HCT116 (cell line): ENCODE measurements around the gene TGOLN2. TPM values are rescaled to one million over a fixed set of nuclear protein-coding genes. Genes with fewer than 3 reads are reported as not detected.
A peak's percentile ranks its signal among the peaks of the same experiment; 100 is the strongest.

ENCODE experiments used
- ATAC-seq: fragments of 200-7000 bp; cut with Tn5 transposase; 2 replicates; pipeline ENCODE4 v1.9.1; 2020; ENCODE audit warnings: mild to moderate bottlenecking, moderate library complexity
- BruUV-seq: library from RNA; stranded (reverse); fragments of 400-500 nt; replicated peaks from 2 replicates; lab custom pipeline; 2021; lab: Mats Ljungman, UMichigan
- CTCF ChIA-PET: fragments of 300-600 bp; sonication (Branson Sonifier 250); formaldehyde crosslinking; loops from one replicate; lab custom pipeline; 2021; ENCODE audit warnings: antibody characterized with exemption; lab: Charles Lee
- POLR2A ChIA-PET: fragments of 300-600, 350-600 bp; sonication (Branson Sonifier 250); formaldehyde crosslinking; loops from one replicate; lab custom pipeline; 2021; ENCODE audit warnings: antibody characterized with exemption; lab: Charles Lee
- RAD21 ChIA-PET, 2 experiments: fragments of 300-600 bp; sonication (Branson Sonifier 250); formaldehyde crosslinking; loops; one replicate each; lab custom pipeline; 2023; ENCODE audit warnings: low total read pairs in 2 of 2; ENCODE audit not compliant: uncharacterized antibody in 2 of 2, unreplicated experiment in 2 of 2, low non-redundant PET in 1 of 2; lab: Charles Lee
- DNase-seq: peaks from one replicate; pipeline ENCODE4 v3.0.0-alpha.2; 2010; ENCODE audit warnings: low read depth, low spot score
- H2AFZ ChIP-seq: fragments of 200-600 bp; shearing (Covaris generic), sonication (generic); 2 replicates; pipeline ENCODE4 v1.6.1; 2017; ENCODE audit warnings: low read depth, mixed run types, mixed read lengths, antibody characterized with exemption, low read length; ENCODE audit not compliant: poor library complexity, severe bottlenecking
- H3K27ac ChIP-seq: 2 replicates; pipeline ENCODE4 v1.5.1; 2012; ENCODE audit warnings: low read depth, low read length
- H3K27me3 ChIP-seq: fragments of 200-600 bp; sonication (generic); 2 replicates; pipeline ENCODE4 v1.6.1; 2016; ENCODE audit warnings: mixed run types, low read length, mixed read lengths; ENCODE audit not compliant: insufficient read depth
- H3K36me3 ChIP-seq, 2 experiments: fragments of 200-500 bp in 1 of 2; fragments of 200-600 bp in 1 of 2; sonication (Bioruptor generic) in 1 of 2; sonication (generic) in 1 of 2; 2 replicates each; pipeline versions ENCODE4 v1.5.1 to v1.6.1; 2014 to 2016; ENCODE audit warnings: low read length in 2 of 2, inconsistent platforms in 1 of 2, mixed read lengths in 1 of 2, mixed run types in 1 of 2; ENCODE audit not compliant: insufficient read depth in 2 of 2, control insufficient read depth in 1 of 2
- H3K4me1 ChIP-seq, 2 experiments: fragments of 200-600 bp in 1 of 2; sonication (generic) in 1 of 2; 2 replicates each; pipeline versions ENCODE4 v1.5.1 to v1.6.1; 2012 to 2017; ENCODE audit warnings: low read length in 2 of 2, inconsistent platforms in 1 of 2, mild to moderate bottlenecking in 1 of 2, mixed read lengths in 1 of 2, mixed run types in 1 of 2, moderate library complexity in 1 of 2; ENCODE audit not compliant: insufficient read depth in 2 of 2, control insufficient read depth in 1 of 2
- H3K4me2 ChIP-seq: fragments of 200-600 bp; sonication (generic); 2 replicates; pipeline ENCODE4 v1.6.1; 2017; ENCODE audit warnings: mixed run types, low read length, mixed read lengths
- H3K4me3 ChIP-seq, 2 experiments: fragments of 200-600 bp in 1 of 2; sonication (generic) in 1 of 2; replicated peaks in 1 of 2; 2 replicates each; pipeline ENCODE4 v1.5.1; 2011 to 2016; ENCODE audit warnings: low read length in 2 of 2, control low read depth in 1 of 2, low read depth in 1 of 2, mild to moderate bottlenecking in 1 of 2, mixed read lengths in 1 of 2, mixed run types in 1 of 2
- H3K79me2 ChIP-seq: fragments of 200-600 bp; sonication (generic); 2 replicates; pipeline ENCODE4 v1.6.1; 2017; ENCODE audit warnings: mild to moderate bottlenecking, mixed run types, low read length, moderate library complexity, mixed read lengths; ENCODE audit not compliant: insufficient read depth
- H3K9ac ChIP-seq: fragments of 200-600 bp; sonication (generic); 2 replicates; pipeline ENCODE4 v1.6.1; 2016; ENCODE audit warnings: low read length, mixed read lengths
- H3K9me2 ChIP-seq: fragments of 200-600 bp; sonication (generic), shearing (Covaris generic); 2 replicates; pipeline ENCODE4 v1.6.1; 2017; ENCODE audit warnings: mixed run types, mild to moderate bottlenecking, moderate library complexity; ENCODE audit not compliant: insufficient read depth
- H3K9me3 ChIP-seq, 2 experiments: fragments of 200-500 bp in 1 of 2; fragments of 200-600 bp in 1 of 2; sonication (Bioruptor generic) in 1 of 2; sonication (generic) in 1 of 2; 2 replicates each; pipeline ENCODE4 v1.6.1; 2014 to 2017; ENCODE audit warnings: low read length in 2 of 2, mixed read lengths in 2 of 2, inconsistent platforms in 1 of 2, low read depth in 1 of 2, mild to moderate bottlenecking in 1 of 2, mixed run types in 1 of 2, moderate library complexity in 1 of 2; ENCODE audit not compliant: control insufficient read depth in 1 of 2, insufficient read depth in 1 of 2
- H4K20me1 ChIP-seq: fragments of 200-600 bp; sonication (generic), shearing (Covaris generic); 2 replicates; pipeline ENCODE4 v1.6.1; 2017; ENCODE audit warnings: mixed run types, mild to moderate bottlenecking, moderate library complexity; ENCODE audit not compliant: insufficient read depth
- EGR1 ChIP-seq: IDR thresholded peaks from 2 replicates; pipeline ENCODE4 v1.6.1; 2012; ENCODE audit warnings: low read depth
- ELF1 ChIP-seq: IDR thresholded peaks from 2 replicates; pipeline ENCODE4 v1.6.1; 2012; ENCODE audit warnings: low read depth, borderline replicate concordance
- EZH2phosphoT487 ChIP-seq: fragments of 200-600 bp; IDR thresholded peaks from 2 replicates; pipeline ENCODE4 v1.6.1; 2018; ENCODE audit warnings: antibody characterized with exemption, borderline replicate concordance
- MAX ChIP-seq: IDR thresholded peaks from 2 replicates; pipeline ENCODE4 v1.6.1; 2012
- POLR2A ChIP-seq: IDR thresholded peaks from 2 replicates; pipeline ENCODE4 v1.7.0; 2011; ENCODE audit warnings: borderline replicate concordance; ENCODE audit not compliant: insufficient read depth, insufficient read length; ENCODE audit errors: extremely low read depth
- POLR2AphosphoS5 ChIP-seq: IDR thresholded peaks from 2 replicates; pipeline ENCODE4 v1.6.1; 2011; ENCODE audit warnings: mild to moderate bottlenecking, low read depth, low read length, moderate library complexity
- ZBTB33 ChIP-seq: IDR thresholded peaks from 2 replicates; pipeline ENCODE4 v1.6.1; 2011; ENCODE audit warnings: mild to moderate bottlenecking, low read length, moderate library complexity; ENCODE audit not compliant: insufficient replicate concordance; ENCODE audit errors: extremely low read depth
- intact Hi-C: fragments of 100-400 bp; cut with micrococcal nuclease; formaldehyde crosslinking; loops from 2 replicates; pipeline ENCODE4 v1.10.0; 2022
- total RNA-seq: library from RNA; stranded (reverse); gene quantifications from one replicate; pipeline ENCODE4 v1.2.1, GENCODE V29; 2021; ENCODE audit not compliant: unreplicated experiment
- TF ChIP-seq, protein P1 (sequence below), 3 experiments: fragments of 200-600 bp in 1 of 3; sonication (generic) in 1 of 3; IDR thresholded peaks in 2 of 3; conservative IDR thresholded peaks in 1 of 3; 2 replicates each; pipeline ENCODE4 v1.5.1; 2012 to 2017; ENCODE audit warnings: low read depth in 2 of 3, low read length in 2 of 3, antibody characterized with exemption in 1 of 3, borderline replicate concordance in 1 of 3, control low read depth in 1 of 3, mild to moderate bottlenecking in 1 of 3, mixed read lengths in 1 of 3, mixed run types in 1 of 3, moderate library complexity in 1 of 3; ENCODE audit not compliant: insufficient read depth in 1 of 3
- TF ChIP-seq, protein P2 (sequence below): IDR thresholded peaks from 2 replicates; pipeline ENCODE4 v1.6.1; 2012

Gene TGOLN2
- total RNA-seq, 1 experiment from 2014 or later, result 43.2 TPM

DNA sequence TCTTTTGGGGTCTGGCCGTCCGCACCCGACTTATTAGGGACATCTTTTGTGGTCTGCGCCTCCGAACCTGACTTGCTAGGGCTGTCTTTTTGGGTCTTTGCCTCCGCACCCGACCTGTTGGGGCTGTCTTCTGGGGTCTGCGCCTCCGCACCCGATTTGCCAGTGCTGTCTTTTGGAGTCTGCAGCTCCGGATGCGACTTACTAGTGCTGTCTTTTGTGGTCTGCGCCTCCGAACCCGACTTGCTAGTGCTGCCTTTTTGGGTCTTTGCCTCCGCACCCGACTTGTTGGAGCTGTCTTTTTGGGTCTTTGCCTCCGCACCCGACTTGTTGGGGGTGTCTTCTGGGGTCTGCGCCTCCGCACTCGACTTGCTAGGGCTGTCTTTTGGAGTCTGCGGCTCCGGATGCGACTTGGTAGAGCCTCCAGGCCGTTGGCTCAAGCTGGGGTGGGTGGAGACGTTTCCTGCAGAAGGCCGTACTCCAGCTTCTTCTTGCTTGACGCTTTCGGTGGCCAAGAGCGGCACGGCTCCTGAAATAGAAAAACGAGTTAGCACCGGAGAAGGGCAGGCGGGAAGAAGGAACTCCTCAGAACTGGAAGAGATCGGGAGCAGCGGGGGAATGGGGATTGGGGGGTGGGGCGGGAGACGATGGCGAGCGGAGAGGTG is 498 bp downstream of the TGOLN2 start:
- DNase-seq (no peak), ATAC-seq (peak; percentile 18)
- TSS peak; percentile 55 for BruUV-seq
- H3K9me2 ChIP-seq, result no peaks in the 10 kb centered on the region
- no peak overlapping the region for H2AFZ ChIP-seq
- ChIA-PET POLR2A (interaction anchor here (0.6 to 1.4 kb wide), 7 partner anchors 12 to 692 kb away, joined by 3 to 6 read pairs (median 4); partner anchors contain the start of genes ELMOD3, MAT2A and RETSAT), CTCF (interaction anchor here (1.0 kb wide), 1 partner anchor 27 kb away, joined by 4 read pairs; no protein-coding TSS in a partner anchor), RAD21 (no interaction called here)
- H3K79me2 ChIP-seq, result peaks cover 48% of the 10 kb centered on the region
- no peaks in the 10 kb centered on the region for H3K9me3 ChIP-seq
- peaks cover 10 to 21% of the 10 kb centered on the region in 2 experiments for H3K4me1 ChIP-seq
- H3K9ac ChIP-seq, result peak overlapping the region; percentile 86
- peak overlapping the region; percentile 90 for H3K4me2 ChIP-seq
- H3K27me3 ChIP-seq, result no peaks in the 10 kb centered on the region
- H3K4me3 ChIP-seq, result peak overlapping the region; percentile 89 to 96
- peak overlapping the region; percentile 76 for H3K27ac ChIP-seq
- no peak for TF ChIP-seq ZBTB33
- TF ChIP-seq EGR1, result no peak
- no peak for TF ChIP-seq MAX
- TF ChIP-seq, protein P1, sequence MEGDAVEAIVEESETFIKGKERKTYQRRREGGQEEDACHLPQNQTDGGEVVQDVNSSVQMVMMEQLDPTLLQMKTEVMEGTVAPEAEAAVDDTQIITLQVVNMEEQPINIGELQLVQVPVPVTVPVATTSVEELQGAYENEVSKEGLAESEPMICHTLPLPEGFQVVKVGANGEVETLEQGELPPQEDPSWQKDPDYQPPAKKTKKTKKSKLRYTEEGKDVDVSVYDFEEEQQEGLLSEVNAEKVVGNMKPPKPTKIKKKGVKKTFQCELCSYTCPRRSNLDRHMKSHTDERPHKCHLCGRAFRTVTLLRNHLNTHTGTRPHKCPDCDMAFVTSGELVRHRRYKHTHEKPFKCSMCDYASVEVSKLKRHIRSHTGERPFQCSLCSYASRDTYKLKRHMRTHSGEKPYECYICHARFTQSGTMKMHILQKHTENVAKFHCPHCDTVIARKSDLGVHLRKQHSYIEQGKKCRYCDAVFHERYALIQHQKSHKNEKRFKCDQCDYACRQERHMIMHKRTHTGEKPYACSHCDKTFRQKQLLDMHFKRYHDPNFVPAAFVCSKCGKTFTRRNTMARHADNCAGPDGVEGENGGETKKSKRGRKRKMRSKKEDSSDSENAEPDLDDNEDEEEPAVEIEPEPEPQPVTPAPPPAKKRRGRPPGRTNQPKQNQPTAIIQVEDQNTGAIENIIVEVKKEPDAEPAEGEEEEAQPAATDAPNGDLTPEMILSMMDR (IDR thresholded peaks at IDR 0.05 in 2 of 3, conservative IDR thresholded peaks at IDR 0.05 in 1 of 3; ENCODE audit: borderline replicate concordance in 1 of 3, insufficient read depth in 1 of 3, low read depth in 2 of 3, low read length in 2 of 3), result no peak
- no peak for TF ChIP-seq ELF1
- TF ChIP-seq, protein P2, sequence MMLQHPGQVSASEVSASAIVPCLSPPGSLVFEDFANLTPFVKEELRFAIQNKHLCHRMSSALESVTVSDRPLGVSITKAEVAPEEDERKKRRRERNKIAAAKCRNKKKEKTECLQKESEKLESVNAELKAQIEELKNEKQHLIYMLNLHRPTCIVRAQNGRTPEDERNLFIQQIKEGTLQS, result no peak
- TF ChIP-seq EZH2phosphoT487, result no peak
- no peak for TF ChIP-seq POLR2AphosphoS5
- no peak for TF ChIP-seq POLR2A
- peaks cover 20 to 29% of the 10 kb centered on the region in 2 experiments; a peak in 2 of 4 replicates for H3K36me3 ChIP-seq
- peaks cover 5% of the 10 kb centered on the region; the same call in 1 of the 2 replicates for H4K20me1 ChIP-seq
- intact Hi-C loops, result loop anchor here (10.0 kb wide), 1 partner anchor 228 kb away; no protein-coding TSS in a partner anchor
